Thyroid gland (tissue), 4 donors: ENCODE results near the gene PINK1. TPM values are rescaled to one million over a fixed set of nuclear protein-coding genes. Genes with fewer than 3 reads are reported as not detected.

Source experiments
- DNase-seq, 2 donors: peaks; one replicate each; pipeline ENCODE4 v3.0.0-alpha.2; 2019
- H3K27ac ChIP-seq, 3 donors: fragments of 200-600 bp; sonication (generic); 1 replicate in 2 of 3; 2 replicates in 1 of 3; pipeline ENCODE4 v1.5.1; 2016 to 2019; ENCODE audit warnings: mild to moderate bottlenecking in 1 of 3, moderate library complexity in 1 of 3
- H3K27me3 ChIP-seq: fragments of 200-600 bp; sonication (generic); one replicate; pipeline ENCODE4 v1.5.1; 2019
- H3K36me3 ChIP-seq, 2 donors: fragments of 200-600 bp; sonication (generic); one replicate each; pipeline ENCODE4 v1.5.1; 2016 to 2019
- H3K4me1 ChIP-seq, 2 donors: fragments of 200-600 bp; sonication (generic); one replicate each; pipeline ENCODE4 v1.5.1; 2017 to 2019
- H3K4me3 ChIP-seq, 3 donors: fragments of 200-600 bp; sonication (generic); replicated peaks in 1 of 3; 1 replicate in 2 of 3; 2 replicates in 1 of 3; pipeline ENCODE4 v1.5.1; 2016; ENCODE audit warnings: mild to moderate bottlenecking in 1 of 3
- H3K9me3 ChIP-seq: fragments of 200-600 bp; sonication (generic); one replicate; pipeline ENCODE4 v1.5.1; 2017
- POLR2A ChIP-seq, 2 donors: fragments of 450-650 bp; IDR thresholded peaks; one replicate each; pipeline ENCODE4 v1.6.1; 2017; ENCODE audit warnings: antibody characterized with exemption in 2 of 2, mild to moderate bottlenecking in 2 of 2, moderate library complexity in 1 of 2
- WGBS, 2 donors: methylation state at CpG; one replicate each; pipeline ENCODE4 v1.1.5; 2017; 5-methylcytosine and 5-hydroxymethylcytosine counted together
- intact Hi-C: fragments of 100-400 bp; cut with DNase I; formaldehyde crosslinking; loops from one replicate; pipeline ENCODE4 v1.15.1; 2023
- total RNA-seq, 4 donors: library from RNA; depleted of rRNA; stranded (reverse); fragments of >200 nt; gene quantifications; one replicate each; pipeline ENCODE4 v1.2.3, GENCODE V29; 2016
- TF ChIP-seq, protein P1 (sequence below), 6 experiments: fragments of 200-600 bp in 3 of 6; fragments of 450-650 bp in 3 of 6; sonication (generic) in 3 of 6; IDR thresholded peaks; one replicate each; pipeline ENCODE4 v1.5.1; 2016 to 2019; ENCODE audit warnings: antibody characterized with exemption in 6 of 6, mild to moderate bottlenecking in 2 of 6, inconsistent platforms in 1 of 6, moderate library complexity in 1 of 6

Gene PINK1
- total RNA-seq, 4 donors from 2014 or later = 144 to 171 (median 151) TPM

DNA sequence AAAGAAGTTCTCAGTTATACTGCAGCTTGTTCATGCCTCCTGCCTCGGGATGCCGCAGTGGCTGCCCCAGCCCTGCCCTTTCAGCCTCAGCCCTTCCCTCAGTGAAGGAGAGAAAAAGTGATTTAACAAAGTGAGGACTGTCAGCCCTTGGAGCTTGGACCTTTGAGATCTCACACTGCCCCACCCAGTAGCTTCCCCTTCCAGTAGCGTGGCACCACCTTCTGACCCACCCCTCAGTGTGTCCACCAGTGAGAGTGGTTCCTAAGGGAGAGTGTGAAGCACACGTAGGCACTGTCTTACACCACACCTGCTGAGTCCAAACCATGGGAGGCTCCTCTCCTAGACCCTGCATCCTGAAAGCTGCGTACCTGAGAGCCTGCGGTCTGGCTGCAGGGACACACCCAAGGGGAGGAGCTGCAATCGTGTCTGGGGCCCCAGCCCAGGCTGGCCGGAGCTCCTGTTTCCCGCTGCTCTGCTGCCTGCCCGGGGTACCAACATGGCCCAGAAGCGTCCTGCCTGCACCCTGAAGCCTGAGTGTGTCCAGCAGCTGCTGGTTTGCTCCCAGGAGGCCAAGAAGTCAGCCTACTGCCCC is 44.5 kb upstream of the PINK1 start, which contains the start of gene CDA:
Gene CDA, plus strand, starts transcription at position 464 of the 592 bp plus-strand sequence. Its CDS starts 33 bp downstream, at position 497.
- peak within 1 kb of the TSS in 1 of 3 donors; percentile 67 for H3K27ac ChIP-seq
- TF ChIP-seq, protein P1, sequence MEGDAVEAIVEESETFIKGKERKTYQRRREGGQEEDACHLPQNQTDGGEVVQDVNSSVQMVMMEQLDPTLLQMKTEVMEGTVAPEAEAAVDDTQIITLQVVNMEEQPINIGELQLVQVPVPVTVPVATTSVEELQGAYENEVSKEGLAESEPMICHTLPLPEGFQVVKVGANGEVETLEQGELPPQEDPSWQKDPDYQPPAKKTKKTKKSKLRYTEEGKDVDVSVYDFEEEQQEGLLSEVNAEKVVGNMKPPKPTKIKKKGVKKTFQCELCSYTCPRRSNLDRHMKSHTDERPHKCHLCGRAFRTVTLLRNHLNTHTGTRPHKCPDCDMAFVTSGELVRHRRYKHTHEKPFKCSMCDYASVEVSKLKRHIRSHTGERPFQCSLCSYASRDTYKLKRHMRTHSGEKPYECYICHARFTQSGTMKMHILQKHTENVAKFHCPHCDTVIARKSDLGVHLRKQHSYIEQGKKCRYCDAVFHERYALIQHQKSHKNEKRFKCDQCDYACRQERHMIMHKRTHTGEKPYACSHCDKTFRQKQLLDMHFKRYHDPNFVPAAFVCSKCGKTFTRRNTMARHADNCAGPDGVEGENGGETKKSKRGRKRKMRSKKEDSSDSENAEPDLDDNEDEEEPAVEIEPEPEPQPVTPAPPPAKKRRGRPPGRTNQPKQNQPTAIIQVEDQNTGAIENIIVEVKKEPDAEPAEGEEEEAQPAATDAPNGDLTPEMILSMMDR (IDR thresholded peaks at IDR 0.05) = no peak
- TF ChIP-seq POLR2A (IDR thresholded peaks at IDR 0.05) = no peak
- 27 to 86% methylated on average over 2 to 11 of the region's 11 CpGs for WGBS, 2 donors
- no peaks in the 10 kb centered on the region for H3K4me1 ChIP-seq
- no peaks in the 10 kb centered on the region for H3K27me3 ChIP-seq
- no peaks in the 10 kb centered on the region for H3K9me3 ChIP-seq
- DNase-seq = no peak
- peak within 1 kb of the TSS in 1 of 3 donors; percentile 19 for H3K4me3 ChIP-seq
- intact Hi-C loops = no loop called here
- no peaks in the 10 kb centered on the region for H3K36me3 ChIP-seq

DNA sequence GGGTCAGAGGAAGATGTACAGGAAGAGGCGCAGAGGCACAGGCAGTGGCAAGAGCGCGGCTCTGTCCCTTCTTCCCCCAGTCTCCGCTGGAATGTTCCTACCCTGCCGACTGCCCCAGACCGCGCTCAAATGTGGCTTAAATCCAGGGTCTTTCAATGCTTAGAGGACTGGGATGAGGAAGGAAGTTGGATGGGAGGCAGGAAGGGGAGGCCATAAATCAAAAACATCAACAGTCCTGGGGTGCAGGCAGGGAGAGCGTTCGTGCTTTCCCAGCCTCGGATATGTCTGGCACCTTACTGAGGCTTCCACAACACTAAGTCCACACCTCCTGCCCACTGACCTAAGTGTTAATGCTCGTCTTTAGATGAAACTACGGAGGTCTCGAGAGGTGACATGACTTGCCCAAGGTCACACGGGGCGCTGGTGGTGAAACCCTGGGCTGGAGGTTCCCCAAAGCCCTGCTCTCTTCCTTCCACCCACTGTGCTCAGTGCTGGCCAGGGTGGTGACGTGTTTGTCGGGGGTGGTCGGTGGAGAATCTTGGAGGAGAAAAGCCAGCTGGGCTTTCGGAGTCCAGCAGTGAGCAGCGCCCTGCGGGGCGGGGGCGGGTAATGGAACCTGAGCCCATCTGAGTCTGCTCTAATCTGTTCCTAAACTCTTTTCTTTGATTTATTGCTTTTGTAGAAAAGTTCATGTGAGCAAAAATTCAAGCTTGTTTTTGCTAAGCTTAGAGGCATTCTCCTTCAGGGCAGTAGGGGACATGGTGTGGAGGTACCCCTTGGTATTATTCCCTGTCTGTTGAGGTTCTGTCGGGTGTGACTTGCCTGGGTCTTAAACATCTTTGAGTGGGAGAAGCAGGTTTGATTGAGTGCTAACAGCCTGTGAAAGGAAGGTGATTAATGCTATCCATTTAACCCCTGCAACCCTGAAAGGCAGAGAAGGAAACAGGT is 43.7 kb upstream of the PINK1 start:
- Histone ChIP-seq H3K27me3 (no peaks in the 10 kb centered on the region), H3K4me3 (peak overlapping the region in 1 of 3 donors; percentile 19)

DNA sequence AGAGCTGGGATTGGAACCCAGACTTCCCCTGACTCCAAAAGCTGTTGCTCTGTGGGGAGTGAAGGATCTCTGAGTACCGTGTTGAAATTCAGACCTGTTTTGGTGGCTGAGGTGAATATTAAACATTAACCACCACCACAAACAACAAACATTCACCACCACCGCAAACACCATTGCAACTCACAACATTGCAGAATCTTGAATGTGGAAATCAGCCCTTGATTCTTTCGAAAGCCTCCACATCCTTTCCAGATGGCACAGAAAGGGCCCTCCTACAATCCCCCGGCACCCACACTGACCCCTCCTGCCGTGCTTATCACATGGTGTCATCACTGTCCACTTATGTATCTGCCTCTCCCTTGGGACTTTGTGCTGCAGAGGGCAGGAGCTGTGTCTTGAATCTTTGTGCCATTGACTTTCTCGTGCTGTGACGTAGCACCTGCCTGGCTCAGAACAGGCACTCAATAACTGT is 42.9 kb upstream of the PINK1 start:
- WGBS, 2 donors = 36 to 38% methylated on average over 7 of the region's 7 CpGs
- no peaks in the 10 kb centered on the region for H3K4me1 ChIP-seq
- intact Hi-C loops = no loop called here
- no peak for DNase-seq
- H3K36me3 ChIP-seq = no peaks in the 10 kb centered on the region
- TF ChIP-seq, protein P1 (IDR thresholded peaks at IDR 0.05) = no peak
- TF ChIP-seq POLR2A (IDR thresholded peaks at IDR 0.05) = no peak
- H3K4me3 ChIP-seq = no peak overlapping the region
- no peaks in the 10 kb centered on the region for H3K27me3 ChIP-seq
- no peaks in the 10 kb centered on the region for H3K9me3 ChIP-seq
- H3K27ac ChIP-seq = peak overlapping the region in 1 of 3 donors; percentile 67

More for the DNA sequence above, 43.7 kb upstream of the PINK1 start:
- WGBS, 2 donors = 13 to 23% methylated on average over 19 of the region's 24 CpGs
- DNase-seq = peak in 1 of 2 donors; percentile 9
- no peaks in the 10 kb centered on the region for H3K36me3 ChIP-seq
- no peak for TF ChIP-seq POLR2A (IDR thresholded peaks at IDR 0.05)
- TF ChIP-seq, protein P1 (IDR thresholded peaks at IDR 0.05) = no peak
- intact Hi-C loops = no loop called here
- no peaks in the 10 kb centered on the region for H3K9me3 ChIP-seq
- H3K4me1 ChIP-seq = no peaks in the 10 kb centered on the region
- H3K27ac ChIP-seq = peak overlapping the region in 1 of 3 donors; percentile 67

DNA sequence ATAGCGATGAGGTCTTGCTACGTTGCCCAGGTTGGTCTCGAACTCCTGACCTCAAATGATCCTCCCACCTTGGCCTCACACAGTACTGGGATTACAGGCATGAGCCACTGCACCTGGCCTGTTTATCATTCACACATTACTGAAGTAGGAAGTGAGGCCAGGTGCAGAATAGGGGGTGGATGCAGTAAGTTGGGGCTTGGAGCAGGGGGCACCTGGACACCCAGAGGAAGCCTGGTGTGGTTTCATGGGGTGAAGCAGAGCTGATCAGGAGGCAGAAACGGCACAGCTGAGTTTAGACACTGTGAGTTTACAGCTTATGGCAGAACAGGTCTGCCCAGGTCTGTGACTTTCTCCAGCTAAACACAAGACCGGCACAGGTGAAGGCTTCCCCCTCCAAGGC is 39.5 kb upstream of the PINK1 start:
- no peak for DNase-seq
- no peak for TF ChIP-seq POLR2A (IDR thresholded peaks at IDR 0.05)
- TF ChIP-seq, protein P1 (IDR thresholded peaks at IDR 0.05) = no peak
- intact Hi-C loops = no loop called here

More for the DNA sequence above, 39.5 kb upstream of the PINK1 start:
- peaks cover 0 to 7% of the 10 kb centered on the region in 2 donors for H3K4me1 ChIP-seq
- no peaks in the 10 kb centered on the region for H3K9me3 ChIP-seq
- no peak overlapping the region for H3K4me3 ChIP-seq
- H3K27ac ChIP-seq = no peak overlapping the region
- no peaks in the 10 kb centered on the region for H3K36me3 ChIP-seq
- 75 to 78% methylated on average over 5 of the region's 5 CpGs for WGBS, 2 donors
- H3K27me3 ChIP-seq = no peaks in the 10 kb centered on the region
